IMR-90 (cell line): Measurements from ENCODE around the gene MRPL38. TPM values are rescaled to one million over a fixed set of nuclear protein-coding genes. Genes with fewer than 3 reads are reported as not detected.

Source experiments
- ATAC-seq: fragments of 200-7000 bp; cut with Tn5 transposase; 2 replicates; pipeline ENCODE4 v1.9.1; 2020; ENCODE audit warnings: low read depth, mild to moderate bottlenecking, moderate library complexity
- BruUV-seq: library from RNA; stranded (reverse); fragments of 400-500 nt; replicated peaks from 2 replicates; lab custom pipeline; 2021; lab: Mats Ljungman, UMichigan
- CTCF ChIA-PET: fragments of 300-600 bp; formaldehyde crosslinking; extraction: SDS; loops from one replicate; lab custom pipeline; 2021; ENCODE audit warnings: antibody characterized with exemption; lab: Yijun Ruan, JAX
- POLR2A ChIA-PET: fragments of 300-600 bp; sonication (Branson Sonifier 250); formaldehyde crosslinking; loops from one replicate; lab custom pipeline; 2022; ENCODE audit warnings: antibody characterized with exemption; ENCODE audit not compliant: unreplicated experiment; lab: Charles Lee
- DNase-seq: peaks from one replicate; pipeline ENCODE4 v3.0.0; 2013
- H2AFZ ChIP-seq: replicated peaks from 2 replicates; pipeline ENCODE3; 2013; ENCODE audit warnings: low read length, mild to moderate bottlenecking; ENCODE audit not compliant: poor library complexity
- H2AK5ac ChIP-seq: 2 replicates; pipeline ENCODE4 v1.6.1; 2013; ENCODE audit warnings: low read depth, low read length, inconsistent platforms
- H2AK9ac ChIP-seq: replicated peaks from 2 replicates; pipeline ENCODE3; 2013; ENCODE audit warnings: mild to moderate bottlenecking, low read depth, low read length, moderate library complexity; ENCODE audit not compliant: poor library complexity
- H2BK120ac ChIP-seq: 2 replicates; pipeline ENCODE4 v1.6.1; 2013; ENCODE audit warnings: low read depth, low read length, inconsistent platforms
- H2BK15ac ChIP-seq: 3 replicates; pipeline ENCODE4 v1.6.1; 2013; ENCODE audit warnings: low read depth, low read length, inconsistent platforms
- H2BK20ac ChIP-seq: 2 replicates; pipeline ENCODE4 v1.6.1; 2013; ENCODE audit warnings: low read depth, mild to moderate bottlenecking, inconsistent platforms, low read length, moderate library complexity
- H2BK5ac ChIP-seq: 2 replicates; pipeline ENCODE4 v1.6.1; 2013; ENCODE audit warnings: mild to moderate bottlenecking, low read depth, low read length, inconsistent platforms; ENCODE audit not compliant: poor library complexity, severe bottlenecking
- H3K14ac ChIP-seq: replicated peaks from 2 replicates; pipeline ENCODE4 v1.6.1; 2013; ENCODE audit warnings: low read depth, low read length, inconsistent platforms
- H3K18ac ChIP-seq: 2 replicates; pipeline ENCODE4 v1.6.1; 2013; ENCODE audit warnings: low read depth, low read length, control low read depth
- H3K23ac ChIP-seq: 2 replicates; pipeline ENCODE4 v1.6.1; 2013; ENCODE audit warnings: low read depth, low read length, inconsistent platforms
- H3K27ac ChIP-seq: 2 replicates; pipeline ENCODE4 v1.5.1; 2013; ENCODE audit warnings: mild to moderate bottlenecking, control low read depth, low read length; ENCODE audit not compliant: insufficient read depth
- H3K27me3 ChIP-seq: 2 replicates; pipeline ENCODE4 v1.6.1; 2013; ENCODE audit warnings: low read length; ENCODE audit not compliant: control insufficient read depth, insufficient read depth
- H3K36me3 ChIP-seq: 2 replicates; pipeline ENCODE4 v1.6.1; 2013; ENCODE audit warnings: low read length, mixed read lengths; ENCODE audit not compliant: control insufficient read depth, insufficient read depth
- H3K4ac ChIP-seq: 2 replicates; pipeline ENCODE4 v1.6.1; 2013; ENCODE audit warnings: low read depth, low read length, inconsistent platforms
- H3K4me1 ChIP-seq: 2 replicates; pipeline ENCODE4 v1.6.1; 2013; ENCODE audit warnings: low read length, mixed read lengths; ENCODE audit not compliant: control insufficient read depth, insufficient read depth
- H3K4me2 ChIP-seq: 2 replicates; pipeline ENCODE4 v1.6.1; 2013; ENCODE audit warnings: low read depth, mild to moderate bottlenecking, control low read depth, low read length, moderate library complexity
- H3K4me3 ChIP-seq: 2 replicates; pipeline ENCODE4 v1.5.1; 2013; ENCODE audit warnings: low read depth, mild to moderate bottlenecking, control low read depth, low read length, moderate library complexity; ENCODE audit not compliant: insufficient read depth
- H3K56ac ChIP-seq: 2 replicates; pipeline ENCODE4 v1.6.1; 2013; ENCODE audit warnings: low read length, inconsistent platforms; ENCODE audit not compliant: insufficient read depth; ENCODE audit errors: extremely low read depth
- H3K79me1 ChIP-seq, 2 experiments: 2 replicates each; pipeline ENCODE4 v1.6.1; 2013; ENCODE audit warnings: low read length in 2 of 2, inconsistent platforms in 1 of 2, low read depth in 1 of 2
- H3K9ac ChIP-seq: 2 replicates; pipeline ENCODE4 v1.6.1; 2013; ENCODE audit warnings: low read depth, low read length, control low read depth
- H3K9me1 ChIP-seq: 2 replicates; pipeline ENCODE4 v1.6.1; 2013; ENCODE audit warnings: low read length, inconsistent platforms; ENCODE audit not compliant: insufficient read depth
- H3K9me3 ChIP-seq: 2 replicates; pipeline ENCODE4 v1.6.1; 2013; ENCODE audit warnings: low read length; ENCODE audit not compliant: control insufficient read depth, insufficient read depth
- H4K20me1 ChIP-seq: 2 replicates; pipeline ENCODE4 v1.6.1; 2013; ENCODE audit warnings: low read length, inconsistent platforms; ENCODE audit not compliant: insufficient read depth
- H4K5ac ChIP-seq: 2 replicates; pipeline ENCODE4 v1.6.1; 2013; ENCODE audit warnings: mild to moderate bottlenecking, low read depth, low read length, control low read depth
- H4K8ac ChIP-seq, 2 experiments: 2 replicates each; pipeline ENCODE4 v1.6.1; 2013; ENCODE audit warnings: low read depth in 2 of 2, low read length in 2 of 2, control low read depth in 1 of 2, inconsistent platforms in 1 of 2
- H4K91ac ChIP-seq: 2 replicates; pipeline ENCODE4 v1.6.1; 2013; ENCODE audit warnings: low read depth, low read length, inconsistent platforms; ENCODE audit not compliant: insufficient read depth
- BHLHE40 ChIP-seq: fragments of 150-350 bp; IDR thresholded peaks from 2 replicates; pipeline ENCODE4 v1.6.1; 2016; ENCODE audit warnings: mild to moderate bottlenecking, low read depth, low read length
- CEBPB ChIP-seq: IDR thresholded peaks from 2 replicates; pipeline ENCODE4 v1.6.1; 2012; ENCODE audit warnings: low read depth, low read length, improper control_type of control experiment
- MXI1 ChIP-seq: IDR thresholded peaks from 2 replicates; pipeline ENCODE4 v1.6.1; 2012; ENCODE audit warnings: low read depth, mild to moderate bottlenecking, low read length, moderate library complexity, borderline replicate concordance
- POLR2A ChIP-seq: IDR thresholded peaks from 2 replicates; pipeline ENCODE4 v1.6.1; 2012; ENCODE audit warnings: mild to moderate bottlenecking, low read depth, low read length
- WGBS, 2 experiments: methylation state at CpG; one replicate each; pipeline versions ENCODE4 v1.1.5 to v1.1.7; 2013; ENCODE audit warnings: missing lambda C conversion rate in 2 of 2; ENCODE audit not compliant: insufficient read length in 1 of 2; ENCODE audit errors: extremely low coverage in 2 of 2; 5-methylcytosine and 5-hydroxymethylcytosine counted together
- dilution Hi-C: fragments of 300-500 bp; cut with HindIII; formaldehyde crosslinking; loops from one replicate; pipeline ENCODE4 v1.14.3; 2018; ENCODE audit warnings: low sequenced_read_pairs; ENCODE audit not compliant: unreplicated experiment
- in situ Hi-C: fragments of 300-500 bp; cut with MboI; formaldehyde crosslinking; loops from 3 replicates; pipeline ENCODE4 v1.14.3; 2019; ENCODE audit warnings: low sequenced_read_pairs, inconsistent platforms, mixed read lengths
- intact Hi-C: fragments of 100-400 bp; cut with micrococcal nuclease; formaldehyde crosslinking; loops from 2 replicates; pipeline ENCODE4 v1.10.0; 2022
- polyA plus RNA-seq, 3 experiments: library from polyadenylated mRNA; depleted of rRNA; stranded (reverse); fragments of >200 nt; gene quantifications; 2 replicates each; pipeline ENCODE4 v1.2.3, GENCODE V29; 2012; ENCODE audit warnings: low replicate concordance in 1 of 3
- total RNA-seq: library from RNA; depleted of rRNA; stranded (reverse); fragments of >200 nt; gene quantifications from 2 replicates; pipeline ENCODE4 v1.2.3, GENCODE V29; 2012
- TF ChIP-seq, protein P1 (sequence below): fragments of 150-350 bp; IDR thresholded peaks from 2 replicates; pipeline ENCODE4 v1.6.1; 2016; ENCODE audit warnings: low read depth, mild to moderate bottlenecking, low read length, moderate library complexity, borderline replicate concordance

Gene MRPL38
- total and polyA plus RNA-seq, 2 of the 4 experiments (the other 2 are of a cell fraction): 13.3 to 42.5 TPM

DNA sequence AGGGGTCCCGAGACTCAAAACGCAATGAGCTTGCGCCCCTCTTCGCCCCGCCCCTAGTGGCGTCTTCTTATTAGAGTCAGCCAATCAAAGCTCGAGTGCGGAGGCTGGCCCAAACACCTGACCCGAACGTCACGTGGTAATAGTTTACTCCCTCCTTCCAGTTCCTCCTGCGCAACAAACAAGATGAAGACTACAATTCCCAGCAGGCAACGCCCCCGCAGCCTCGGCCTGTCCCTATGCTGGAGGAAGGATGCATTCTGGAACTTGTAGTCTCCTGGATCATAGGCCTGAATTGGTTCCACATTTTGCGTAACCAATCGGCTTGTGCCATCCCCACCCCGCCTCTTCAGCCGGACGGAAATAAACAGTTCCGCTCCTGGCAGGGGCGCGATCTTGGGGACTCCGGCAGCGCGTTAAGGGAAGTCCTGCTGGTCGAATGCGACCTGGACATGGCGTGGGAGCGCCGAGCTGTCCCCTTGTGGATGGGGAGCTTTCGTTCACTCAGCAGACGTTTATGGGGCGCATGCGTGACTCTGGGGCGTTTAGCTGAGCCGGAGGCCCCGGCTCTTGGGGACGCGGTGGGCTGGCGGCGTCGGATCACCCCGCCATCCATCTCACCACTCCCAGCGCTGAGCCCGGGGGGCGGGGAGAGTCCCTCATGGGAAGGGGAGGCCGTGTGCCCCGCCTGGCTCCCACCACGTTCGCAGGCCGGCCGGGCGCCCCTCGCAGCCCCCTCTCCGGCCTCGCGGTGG lies 49.2 kb downstream of the MRPL38 start, which contains the start of gene WBP2 (continued):
- TF ChIP-seq, protein P1, sequence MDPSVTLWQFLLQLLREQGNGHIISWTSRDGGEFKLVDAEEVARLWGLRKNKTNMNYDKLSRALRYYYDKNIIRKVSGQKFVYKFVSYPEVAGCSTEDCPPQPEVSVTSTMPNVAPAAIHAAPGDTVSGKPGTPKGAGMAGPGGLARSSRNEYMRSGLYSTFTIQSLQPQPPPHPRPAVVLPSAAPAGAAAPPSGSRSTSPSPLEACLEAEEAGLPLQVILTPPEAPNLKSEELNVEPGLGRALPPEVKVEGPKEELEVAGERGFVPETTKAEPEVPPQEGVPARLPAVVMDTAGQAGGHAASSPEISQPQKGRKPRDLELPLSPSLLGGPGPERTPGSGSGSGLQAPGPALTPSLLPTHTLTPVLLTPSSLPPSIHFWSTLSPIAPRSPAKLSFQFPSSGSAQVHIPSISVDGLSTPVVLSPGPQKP: no peak

GRCh38 chr17:75854881-75855309 lies 49.8 kb downstream of the MRPL38 start:
- BruUV-seq: no TSS peak
- peak overlapping the region; percentile 54 for H3K14ac ChIP-seq
- H2BK15ac ChIP-seq: no peak overlapping the region; the same call in 2 of the 3 replicates
- peaks cover 6 to 29% of the 10 kb centered on the region in 2 experiments; a peak in 3 of 4 replicates for H3K79me1 ChIP-seq
- H2BK5ac ChIP-seq: peak overlapping the region; percentile 48
- H2BK20ac ChIP-seq: no peak overlapping the region
- H3K23ac ChIP-seq: no peak overlapping the region
- peak overlapping the region; percentile 86 for H3K4me2 ChIP-seq
- H3K27me3 ChIP-seq: no peaks in the 10 kb centered on the region
- H3K36me3 ChIP-seq: peaks cover 13% of the 10 kb centered on the region
- in situ Hi-C loops: no loop called here
- H4K91ac ChIP-seq: peak overlapping the region; percentile 46; the same call in 1 of the 2 replicates
- TF ChIP-seq BHLHE40: no peak
- no peak for TF ChIP-seq CEBPB
- peak; percentile 58; the same call in 1 of the 2 replicates for TF ChIP-seq POLR2A
- 0 out of 2 replicates have a peak, but pooled peaks have one; percentile 6 for TF ChIP-seq MXI1
- intact Hi-C loops: no loop called here
- H4K20me1 ChIP-seq: peaks cover 5% of the 10 kb centered on the region; the same call in 1 of the 2 replicates
- H3K4me3 ChIP-seq: peak overlapping the region; percentile 55
- H2AK9ac ChIP-seq: no peak overlapping the region
- H2AK5ac ChIP-seq: 0 out of 2 replicates have a peak overlapping the region, but pooled peaks have one; percentile 16
- no peak overlapping the region; the same call in 1 of the 2 replicates for H3K56ac ChIP-seq
- dilution Hi-C loops: no loop called here
- ChIA-PET CTCF (interaction anchor here (0.7 to 2.1 kb wide), 7 partner anchors 21 to 159 kb away, joined by 3 to 9 read pairs (median 3); partner anchors contain the start of gene TRIM65), POLR2A (interaction anchor here (0.5 to 1.5 kb wide), 8 partner anchors 10 to 333 kb away, joined by 3 to 12 read pairs (median 5); a partner anchor contains a TSS)
- peak overlapping the region; percentile 94 for H2AFZ ChIP-seq
- no peak for DNase-seq
- H3K9me1 ChIP-seq: peaks cover 7% of the 10 kb centered on the region
- H4K5ac ChIP-seq: no peak overlapping the region
- peak overlapping the region in 1 of 2 experiments; percentile 67; a peak in 1 of 4 replicates for H4K8ac ChIP-seq
- H3K4me1 ChIP-seq: peaks cover 11% of the 10 kb centered on the region
- peak overlapping the region; percentile 61 for H3K4ac ChIP-seq
- no peaks in the 10 kb centered on the region for H3K9me3 ChIP-seq
- H3K18ac ChIP-seq: no peak overlapping the region
- peak overlapping the region; percentile 50 for H3K9ac ChIP-seq
- 1% methylated on average over 9 of the region's 19 CpGs; no CpG with 5 or more reads in 1 of the 2 experiments for WGBS, 2 experiments
- H3K27ac ChIP-seq: peak overlapping the region; percentile 58
- no peak overlapping the region for H2BK120ac ChIP-seq
- ATAC-seq: no peak; the same call in 1 of the 2 replicates
